HG03565 (cell line): ENCODE data around the gene ARID3A.
A peak's percentile ranks its signal among the peaks of the same experiment; 100 is the strongest.
"Not testable (repeated sequence)": the region's sequence is repeated elsewhere in the genome, so short reads cannot be mapped to it uniquely, and the experiment has no call there.

Experiments
- ATAC-seq: cut with Tn5 transposase; IDR thresholded peaks from one replicate; pipeline ENCODE4 v1.9.1; 2021; ENCODE audit warnings: mild to moderate bottlenecking, moderate library complexity; ENCODE audit not compliant: unreplicated experiment

ARID3A gene

GRCh38 chr19:944171-944567 is 18.3 kb downstream of the ARID3A start:
- no peak for ATAC-seq

- ATAC-seq: no peak
Observed at GRCh38 chr19:944663-945241, 18.9 kb downstream of the ARID3A start.

- ATAC-seq: no peak
Observed at GRCh38 chr19:945401-946252, 19.8 kb downstream of the ARID3A start.

GRCh38 chr19:947090-947706 is 21.4 kb downstream of the ARID3A start:
- no peak for ATAC-seq

GRCh38 chr19:947707-948539 is 22.1 kb downstream of the ARID3A start:
- ATAC-seq: peak; percentile 51

GRCh38 chr19:948842-949496 is 23.1 kb downstream of the ARID3A start:
- ATAC-seq: no peak

- ATAC-seq: no peak
Observed at GRCh38 chr19:950352-951066, 24.7 kb downstream of the ARID3A start.

- no peak for ATAC-seq
Observed at GRCh38 chr19:952049-952679, 26.3 kb downstream of the ARID3A start.

GRCh38 chr19:952680-953444 is 27.0 kb downstream of the ARID3A start:
- ATAC-seq: no peak

GRCh38 chr19:953445-954271 is 27.8 kb downstream of the ARID3A start:
- ATAC-seq: no peak

GRCh38 chr19:954272-954671 is 28.4 kb downstream of the ARID3A start:
- no peak for ATAC-seq

- no peak for ATAC-seq
Observed at GRCh38 chr19:954672-955494, 29.0 kb downstream of the ARID3A start.

GRCh38 chr19:955803-956765 is 30.2 kb downstream of the ARID3A start:
- no peak for ATAC-seq

GRCh38 chr19:956766-957440 is 31.1 kb downstream of the ARID3A start:
- no peak for ATAC-seq

GRCh38 chr19:957578-957977 is 31.7 kb downstream of the ARID3A start:
- not testable (repeated sequence) for ATAC-seq
